ENCODE results near the gene AOPEP.

Gene AOPEP

GRCh38 chr9:95021166-95021886, 294.8 kb downstream of the AOPEP start:
- DNase-seq: no peak
- H3K27me3 ChIP-seq (replicated peaks): no peaks in the 10 kb centered on the region
- H3K4me3 ChIP-seq (ENCODE audit: low read depth, low read length): no peak overlapping the region
- H3K36me3 ChIP-seq (replicated peaks): peaks cover 35% of the 10 kb centered on the region
- no peak overlapping the region for H3K27ac ChIP-seq
- no peak for TF ChIP-seq CTCF (IDR thresholded peaks at IDR 0.05; ENCODE audit: low read depth, low read length, missing control alignments)
- in situ Hi-C loops (cut with HindIII; ENCODE audit: low pct_ligation_motif_present, low sequenced_read_pairs): no loop called here

- Histone ChIP-seq H3K27me3 (replicated peaks) (no peaks in the 10 kb centered on the region), H3K4me3 (ENCODE audit: low read depth, low read length) (no peak overlapping the region), H3K27ac (peak overlapping the region; percentile 93), H3K36me3 (replicated peaks) (peaks cover 32% of the 10 kb centered on the region)
- in situ Hi-C loops (cut with HindIII; ENCODE audit: low pct_ligation_motif_present, low sequenced_read_pairs): no loop called here
- DNase-seq: no peak
- no peak for TF ChIP-seq CTCF (IDR thresholded peaks at IDR 0.05; ENCODE audit: low read depth, low read length, missing control alignments)
Observed at GRCh38 chr9:95022657-95023056, 296.2 kb downstream of the AOPEP start.

GRCh38 chr9:95023217-95024003, 296.9 kb downstream of the AOPEP start:
- DNase-seq: peak; percentile 88
- Histone ChIP-seq H3K27me3 (replicated peaks) (no peaks in the 10 kb centered on the region), H3K4me3 (ENCODE audit: low read depth, low read length) (no peak overlapping the region), H3K36me3 (replicated peaks) (peaks cover 31% of the 10 kb centered on the region), H3K27ac (peak overlapping the region; percentile 93)
- TF ChIP-seq CTCF (IDR thresholded peaks at IDR 0.05; ENCODE audit: low read depth, low read length, missing control alignments): no peak
- in situ Hi-C loops (cut with HindIII; ENCODE audit: low pct_ligation_motif_present, low sequenced_read_pairs): no loop called here

GRCh38 chr9:95024097-95024671, 297.7 kb downstream of the AOPEP start:
- DNase-seq: no peak
- in situ Hi-C loops (cut with HindIII; ENCODE audit: low pct_ligation_motif_present, low sequenced_read_pairs): no loop called here
- no peak for TF ChIP-seq CTCF (IDR thresholded peaks at IDR 0.05; ENCODE audit: low read depth, low read length, missing control alignments)
- Histone ChIP-seq H3K27ac (peak overlapping the region; percentile 93), H3K36me3 (replicated peaks) (peaks cover 28% of the 10 kb centered on the region), H3K27me3 (replicated peaks) (no peaks in the 10 kb centered on the region), H3K4me3 (ENCODE audit: low read depth, low read length) (no peak overlapping the region)

GRCh38 chr9:95025213-95026147, 299.0 kb downstream of the AOPEP start:
- Histone ChIP-seq H3K36me3 (replicated peaks) (peaks cover 19% of the 10 kb centered on the region), H3K4me3 (ENCODE audit: low read depth, low read length) (no peak overlapping the region), H3K27me3 (replicated peaks) (no peaks in the 10 kb centered on the region), H3K27ac (peak overlapping the region; percentile 93)
- peak; percentile 67 for TF ChIP-seq CTCF (IDR thresholded peaks at IDR 0.05; ENCODE audit: low read depth, low read length, missing control alignments)
- DNase-seq: peak; percentile 93
- in situ Hi-C loops (cut with HindIII; ENCODE audit: low pct_ligation_motif_present, low sequenced_read_pairs): no loop called here

All from brain microvascular endothelial cell (primary cell).